SHP77 treated with DMSO at 0.1 percent for 48 hours (cell line): ENCODE measurements around the gene LAMA1.
"Not testable (repeated sequence)": the region's sequence is repeated elsewhere in the genome, so short reads cannot be mapped to it uniquely, and the experiment has no call there.

ENCODE experiments used
- DNase-seq: peaks from one replicate; lab custom pipeline; 2025; lab: John Stamatoyannopoulos, UW

The LAMA1 gene

GRCh38 chr18:6947338-6948030 is 170.1 kb downstream of the LAMA1 start:
- no peak for DNase-seq

GRCh38 chr18:6943143-6943542 is 174.5 kb downstream of the LAMA1 start:
- DNase-seq, result no peak

- no peak for DNase-seq
Observed at GRCh38 chr18:6942742-6943141, 174.9 kb downstream of the LAMA1 start.

- DNase-seq, result no peak
Observed at GRCh38 chr18:6941996-6942395, 175.6 kb downstream of the LAMA1 start.

- no peak for DNase-seq
Observed at GRCh38 chr18:6940451-6940850, 177.1 kb downstream of the LAMA1 start.

- DNase-seq, result no peak
Observed at GRCh38 chr18:6939972-6940371, 177.6 kb downstream of the LAMA1 start.

- not testable (repeated sequence) for DNase-seq
Observed at GRCh38 chr18:6938403-6938802, 179.2 kb downstream of the LAMA1 start.

- DNase-seq, result no peak
Observed at GRCh38 chr18:6938003-6938402, 179.6 kb downstream of the LAMA1 start.

GRCh38 chr18:6934859-6935258 is 182.7 kb downstream of the LAMA1 start:
- no peak for DNase-seq

- no peak for DNase-seq
Observed at GRCh38 chr18:6929370-6930102, 188.1 kb downstream of the LAMA1 start.

- DNase-seq, result no peak
Observed at GRCh38 chr18:6928359-6928758, 189.2 kb downstream of the LAMA1 start.

GRCh38 chr18:6927153-6927552 is 190.4 kb downstream of the LAMA1 start:
- no peak for DNase-seq

- no peak for DNase-seq
Observed at GRCh38 chr18:6923220-6923619, 194.4 kb downstream of the LAMA1 start.

- DNase-seq, result no peak
Observed at GRCh38 chr18:6921571-6921970, 196.0 kb downstream of the LAMA1 start.

- peak; percentile 12 for DNase-seq
Observed at GRCh38 chr18:6920099-6920955, 197.3 kb downstream of the LAMA1 start.

- no peak for DNase-seq
Observed at GRCh38 chr18:6917072-6917471, 200.5 kb downstream of the LAMA1 start.

- no peak for DNase-seq
Observed at GRCh38 chr18:6901286-6901926, 216.2 kb downstream of the LAMA1 start.

- no peak for DNase-seq
Observed at GRCh38 chr18:6891788-6892187, 225.8 kb downstream of the LAMA1 start.
